ENCODE measurements around the gene CCDC116.
"Not testable (repeated sequence)": the region's sequence is repeated elsewhere in the genome, so short reads cannot be mapped to it uniquely, and the experiment has no call there.

Gene CCDC116, protein sequence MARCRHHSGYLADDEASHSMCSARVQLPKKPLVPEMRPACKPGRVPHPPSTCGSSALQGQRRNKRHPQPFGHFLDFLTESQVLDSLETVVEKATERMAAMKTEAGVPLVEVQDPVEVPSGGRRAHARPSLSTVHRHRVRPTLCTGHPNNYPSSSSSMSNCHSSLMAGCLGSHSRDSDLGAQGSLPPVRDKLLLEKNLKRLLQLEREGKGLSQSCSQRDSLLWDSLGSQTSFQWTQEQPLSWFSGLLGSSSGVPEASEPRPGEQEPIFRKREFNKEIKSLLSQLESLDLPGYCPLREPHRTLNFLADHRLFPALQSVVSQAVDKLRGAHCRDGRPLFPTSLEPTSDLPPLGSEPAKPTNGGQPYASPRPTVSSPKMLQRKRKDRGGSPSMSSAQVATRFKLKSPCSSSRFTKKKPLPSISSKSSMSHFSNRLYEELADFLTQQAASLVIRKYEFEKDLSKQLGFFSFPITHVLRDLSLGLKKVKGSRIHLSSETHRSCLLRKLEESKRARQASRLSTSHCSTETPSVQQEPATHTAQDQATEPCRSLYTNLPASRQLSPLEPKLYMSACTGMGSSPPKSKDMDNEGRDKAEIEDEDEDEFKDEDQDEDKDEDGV

GRCh38 chr22:21632237-21632895 lies at the start of gene CCDC116:
TSS of gene CCDC116 (plus strand) at chr22:21632760. CDS start at chr22:21633182, 422 bp downstream.
- DNase-seq = no peak

DNA sequence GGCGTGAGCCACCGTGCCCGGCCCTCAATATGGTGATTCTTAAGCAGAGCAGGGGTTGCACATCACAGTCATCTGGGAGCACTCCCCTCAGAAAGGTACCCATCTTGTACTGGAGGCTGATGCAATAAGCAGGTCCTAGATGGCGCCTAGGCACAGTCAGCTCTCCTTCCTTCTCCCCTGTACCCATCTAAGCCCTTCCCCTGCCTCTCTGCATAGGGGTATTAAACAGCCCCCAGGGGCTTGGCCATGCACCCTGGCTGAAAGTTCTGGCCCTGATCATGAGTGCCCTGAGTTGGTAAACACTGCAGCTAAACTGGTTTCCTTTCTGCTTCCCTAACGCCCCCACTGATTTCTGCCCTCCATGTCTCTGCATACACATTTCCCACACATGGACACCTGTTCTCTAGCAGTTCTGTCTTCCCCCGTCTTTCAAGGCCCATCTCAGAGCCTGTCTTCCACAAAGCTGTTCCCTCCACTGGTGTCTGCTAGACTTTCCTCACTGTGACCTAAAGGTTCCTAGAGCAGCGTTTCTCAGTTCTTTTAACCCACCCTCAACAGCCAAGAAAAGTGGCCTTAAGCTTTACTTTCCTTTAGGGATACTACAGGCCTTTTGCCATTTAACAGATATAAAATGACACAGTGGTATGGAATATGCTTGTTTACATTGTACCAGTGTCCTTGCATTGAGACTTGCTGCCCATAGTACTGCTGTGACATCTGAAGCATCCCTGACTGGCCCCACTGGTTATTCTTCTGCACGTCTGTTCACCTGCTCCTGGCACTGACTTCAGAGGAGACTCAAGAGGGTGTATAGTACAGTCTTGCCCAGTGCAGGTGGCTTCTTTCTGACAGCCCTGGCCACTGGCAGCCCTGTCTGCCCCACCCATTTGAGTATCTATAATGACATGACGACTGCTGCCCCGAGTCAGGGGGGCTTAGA lies 49.5 kb upstream of the CCDC116 start:
- DNase-seq = no peak

- no peak for DNase-seq
These were observed 47.2 kb upstream of the CCDC116 start for GRCh38 chr22:21585389-21585788.

- no peak for DNase-seq
These were observed 44.6 kb upstream of the CCDC116 start for GRCh38 chr22:21587803-21588611.

DNA sequence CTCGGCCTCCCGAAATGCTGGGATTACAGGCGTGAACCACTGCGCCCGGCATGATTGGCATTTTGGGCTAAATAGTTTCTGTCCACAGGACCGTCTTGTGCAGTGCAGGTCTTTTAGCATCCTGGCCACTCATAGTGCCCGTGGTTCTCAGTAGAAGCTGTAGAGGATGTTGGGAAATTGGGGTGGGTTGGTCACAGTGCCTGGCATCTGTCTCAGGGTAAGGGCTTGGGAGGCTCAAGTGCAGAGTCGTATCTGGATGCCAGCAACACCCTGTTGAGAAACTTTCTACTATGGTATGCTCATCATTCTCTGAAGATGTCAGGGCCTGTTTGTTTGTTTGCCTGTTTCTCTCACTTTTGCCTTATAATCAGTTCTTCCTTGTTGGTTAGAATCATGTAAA lies 43.2 kb upstream of the CCDC116 start:
- no peak for DNase-seq

- DNase-seq = no peak
These were observed 41.5 kb upstream of the CCDC116 start for GRCh38 chr22:21590809-21591641.

- DNase-seq = no peak
These were observed 40.9 kb upstream of the CCDC116 start for GRCh38 chr22:21591695-21592094.

DNA sequence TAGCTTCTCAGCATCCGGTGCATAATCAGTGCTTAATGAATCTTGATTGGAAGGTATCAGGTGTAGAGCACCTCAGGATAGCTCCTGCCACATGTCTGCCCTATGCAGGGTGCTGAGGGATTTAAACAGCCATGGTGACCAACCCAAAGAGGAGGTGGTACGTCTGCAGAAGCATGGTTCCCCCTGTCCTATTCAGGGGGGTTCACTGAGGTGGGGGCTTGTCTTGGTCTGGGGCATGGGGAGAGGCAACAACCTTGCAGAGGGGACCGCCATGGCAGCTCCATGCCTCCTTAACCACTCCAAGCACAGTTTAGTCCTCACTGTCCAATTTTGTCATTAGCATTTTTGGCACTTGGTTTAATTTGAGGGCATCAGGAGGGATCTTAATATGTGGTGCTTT lies 40.1 kb upstream of the CCDC116 start:
- no peak for DNase-seq

DNA sequence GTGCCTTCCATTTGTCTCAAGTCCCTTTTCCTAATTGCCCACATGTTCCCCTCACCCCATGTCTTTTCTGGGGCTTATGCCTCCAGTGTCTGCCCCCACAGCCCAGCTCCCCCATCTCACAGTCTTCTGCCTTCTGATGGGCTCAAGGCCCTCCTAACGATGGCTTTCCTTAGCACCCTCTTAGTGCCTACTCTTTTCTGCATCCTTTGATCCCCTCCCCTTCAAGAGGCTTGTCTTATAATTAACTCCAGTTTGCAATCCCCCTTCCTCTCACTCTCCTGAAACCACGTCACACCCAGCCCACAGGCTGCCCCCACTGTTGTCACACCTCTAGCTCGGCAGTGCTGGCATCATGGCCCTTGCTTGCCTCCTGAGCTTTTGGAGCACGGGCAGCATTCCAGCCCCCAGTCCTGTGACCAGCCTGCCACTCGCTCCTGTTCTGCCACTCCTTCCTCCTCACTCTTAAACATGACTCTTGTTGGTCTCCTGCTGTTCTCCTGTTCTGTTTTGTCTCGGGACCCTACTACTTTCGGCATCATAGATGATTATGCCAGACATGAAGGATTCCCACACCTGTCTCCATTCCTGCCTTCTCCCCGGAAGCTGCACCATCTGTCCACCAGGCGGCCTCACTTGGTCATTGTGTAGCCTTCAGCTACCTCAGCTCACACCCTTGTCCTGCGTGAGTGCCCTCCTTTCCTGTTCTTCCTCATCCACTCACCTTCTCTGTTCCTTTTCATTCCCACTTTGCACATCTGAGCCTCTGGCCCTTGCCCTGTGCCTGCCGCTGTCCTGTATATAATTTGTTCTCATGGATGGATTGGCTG lies 38.9 kb upstream of the CCDC116 start:
- DNase-seq = no peak

GRCh38 chr22:21594865-21595452 lies 37.6 kb upstream of the CCDC116 start:
- no peak for DNase-seq

DNA sequence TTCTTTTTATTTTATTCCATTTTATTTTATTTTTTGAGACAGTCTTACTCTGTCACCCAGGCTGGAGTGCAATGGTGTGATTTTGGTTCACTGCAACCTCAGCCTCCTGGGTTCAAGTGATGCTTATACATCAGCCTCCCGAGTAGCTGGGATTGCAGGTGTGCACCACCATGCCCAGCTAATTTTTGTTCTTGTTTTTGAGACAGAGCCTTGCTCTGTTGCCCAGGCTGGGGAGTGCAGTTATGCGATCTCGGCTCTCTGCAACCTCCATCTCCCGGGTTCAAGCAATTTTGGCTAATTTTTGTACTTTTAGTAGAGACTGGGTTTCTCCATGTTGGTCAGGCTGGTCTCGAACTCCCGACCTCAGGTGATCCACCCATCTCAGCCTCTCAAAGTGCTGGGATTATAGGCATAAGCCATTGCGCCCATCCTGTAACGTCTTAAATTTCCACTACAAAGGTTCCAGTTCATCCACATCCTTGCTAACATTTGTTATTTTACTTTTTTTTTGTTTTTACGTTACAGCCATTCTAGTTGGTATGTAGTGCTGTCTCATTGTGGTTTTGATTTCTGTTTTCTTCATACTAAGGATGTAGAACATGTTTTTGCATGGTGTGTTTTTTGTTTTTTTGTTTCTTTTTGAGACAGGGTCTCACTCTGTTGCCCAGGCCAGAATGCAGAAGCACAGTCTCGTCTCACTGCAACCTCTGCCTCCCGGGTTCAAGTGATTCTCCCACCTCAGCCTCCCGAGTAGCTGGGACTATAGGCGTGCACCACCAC lies 36.0 kb upstream of the CCDC116 start:
- not testable (repeated sequence) for DNase-seq

DNA sequence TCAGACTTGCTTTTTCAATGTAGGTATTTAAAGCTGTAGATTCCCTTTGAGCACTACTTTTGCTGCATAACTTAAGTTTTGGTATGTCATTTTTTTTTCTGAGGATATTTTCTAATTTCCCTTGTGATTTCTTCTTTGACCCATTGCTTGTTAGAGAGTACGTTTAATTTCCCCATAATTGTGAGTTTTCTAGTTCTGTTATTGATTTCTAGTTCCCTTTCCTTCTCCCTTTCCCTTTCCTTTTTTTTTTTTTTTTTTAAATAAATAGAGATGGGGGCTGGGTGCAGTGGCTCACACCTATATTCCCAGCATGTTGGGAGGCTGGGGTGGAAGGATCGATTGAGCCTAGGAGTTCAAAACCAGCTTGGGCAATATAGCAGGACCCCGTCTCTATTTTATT lies 34.3 kb upstream of the CCDC116 start:
- no peak for DNase-seq

DNA sequence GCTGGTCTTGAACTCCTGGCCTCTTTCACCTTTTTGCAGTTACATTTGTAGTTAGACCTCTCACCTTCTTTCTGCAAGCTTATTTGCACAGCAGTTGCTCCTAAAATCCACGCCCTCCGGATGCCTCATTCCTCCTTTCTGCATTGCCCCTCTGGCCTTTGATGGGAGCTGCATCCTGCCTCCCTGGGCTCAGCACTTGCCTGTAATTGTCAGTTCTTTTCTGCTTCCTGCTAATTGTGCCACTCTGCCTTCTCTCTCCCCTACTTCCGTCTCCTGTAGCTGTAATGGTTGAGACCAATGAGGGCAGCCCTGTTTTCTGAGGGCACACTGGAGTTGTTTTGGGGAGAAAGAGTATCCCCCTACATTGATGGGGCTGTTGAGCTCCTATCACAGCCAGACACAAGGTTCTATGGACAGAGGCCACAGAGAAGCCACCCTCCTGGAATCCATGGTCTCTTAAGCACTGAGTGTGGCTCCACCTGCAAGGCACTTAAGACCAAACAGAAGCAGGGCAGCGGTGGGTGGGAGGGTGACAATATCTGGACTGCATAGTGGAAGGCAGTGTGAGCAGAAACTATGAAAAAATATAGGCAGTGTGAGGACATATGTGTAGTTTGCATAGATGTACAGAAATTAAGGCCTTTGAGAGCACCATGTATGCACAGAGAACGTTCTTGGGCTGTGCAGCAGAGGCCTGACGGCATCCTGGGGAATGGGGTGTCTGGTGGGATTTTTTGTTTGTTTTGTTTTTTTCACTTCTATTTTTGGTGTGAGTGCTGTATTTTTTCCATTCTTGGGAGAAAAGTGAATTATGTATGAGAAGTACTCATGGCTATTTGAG lies 33.3 kb upstream of the CCDC116 start:
- DNase-seq = no peak

DNA sequence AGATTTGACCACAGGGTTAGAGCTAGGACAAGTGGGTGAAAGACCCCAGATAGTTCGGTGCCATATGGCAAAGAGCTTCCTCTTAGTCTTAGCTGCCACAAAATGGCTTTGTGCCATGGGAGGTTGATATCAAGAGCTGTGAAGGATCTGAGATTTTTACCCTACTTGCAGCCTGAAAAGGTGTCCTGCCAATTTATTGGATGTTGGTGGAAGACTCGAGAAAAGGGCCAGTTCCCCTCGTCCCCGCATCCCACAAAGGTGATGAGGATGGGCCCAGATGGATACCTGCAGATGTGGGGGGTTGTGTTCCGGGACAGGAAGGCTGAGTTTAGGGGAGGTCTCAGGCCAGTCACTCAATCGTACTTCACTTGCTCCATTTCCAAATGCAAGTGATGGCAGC lies 30.0 kb upstream of the CCDC116 start:
- DNase-seq = no peak

DNA sequence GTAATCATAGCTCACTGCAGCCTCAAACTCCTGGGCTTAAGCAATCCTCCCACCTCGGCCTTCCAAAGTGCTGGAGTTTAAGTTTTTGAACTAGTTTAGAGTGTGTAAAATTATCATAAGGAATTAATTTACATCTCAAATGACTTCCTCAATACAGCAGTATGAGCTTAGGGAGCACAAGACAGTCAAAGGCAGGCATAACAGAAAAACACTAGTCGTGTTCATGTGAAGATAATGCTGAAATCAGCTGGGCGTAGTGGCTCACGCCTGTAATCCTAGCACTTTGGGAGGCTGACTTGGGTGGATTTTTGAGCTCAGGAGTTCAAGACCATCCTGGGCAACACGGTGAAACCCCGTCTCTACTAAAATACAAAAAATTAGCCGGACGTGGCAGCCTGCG lies 28.6 kb upstream of the CCDC116 start:
- no peak for DNase-seq

GRCh38 chr22:21605887-21606564 lies 26.5 kb upstream of the CCDC116 start:
- DNase-seq = no peak

DNA sequence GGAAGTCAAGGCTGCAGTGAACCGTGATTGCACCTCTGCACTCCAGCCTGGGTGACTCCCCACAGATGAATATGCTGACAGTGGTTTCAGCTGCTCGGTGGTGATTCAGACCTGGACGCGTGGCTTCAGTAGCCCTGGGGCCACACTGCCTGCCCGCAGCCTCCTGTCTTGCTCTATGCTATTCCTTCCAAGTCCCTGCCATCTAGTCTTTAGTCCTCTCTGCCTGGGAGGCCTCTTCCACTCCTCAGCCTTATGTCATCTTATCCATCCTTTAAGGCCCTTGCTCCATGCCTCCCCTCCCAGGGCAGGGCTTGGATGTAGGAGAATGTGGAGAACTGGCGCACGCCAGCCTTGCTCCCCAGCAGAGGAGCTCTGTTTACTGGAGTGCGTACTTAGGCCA lies 25.8 kb upstream of the CCDC116 start:
- no peak for DNase-seq
